ENCODE measurements around the gene RALGPS2.

GRCh38 chr1:178682429-178682828, 42.6 kb upstream of the RALGPS2 start:
- TF ChIP-seq CTCF (IDR thresholded peaks at IDR 0.05) (no peak), TCF7 (CRISPR knock-in tag; IDR thresholded peaks at IDR 0.05; ENCODE audit: low read depth) (no peak), E2F1 (CRISPR knock-in tag; IDR thresholded peaks at IDR 0.05) (no peak), IRF1 (CRISPR knock-in tag; IDR thresholded peaks at IDR 0.05) (no peak), PRDM15 (CRISPR knock-in tag; IDR thresholded peaks at IDR 0.05) (no peak), MAX (CRISPR knock-in tag; IDR thresholded peaks at IDR 0.05) (no peak), CBFB (CRISPR knock-in tag; IDR thresholded peaks at IDR 0.05; ENCODE audit: low read depth) (no peak), STAT6 (CRISPR knock-in tag; conservative IDR thresholded peaks at IDR 0.05; ENCODE audit: low read depth) (no peak)

Measured in WTC11 (cell line).